Chondrocyte (in vitro differentiated cells): ENCODE results near the gene ARHGEF18. TPM values are rescaled to one million over a fixed set of nuclear protein-coding genes. Genes with fewer than 3 reads are reported as not detected.
A peak's percentile ranks its signal among the peaks of the same experiment; 100 is the strongest.
"Not testable (repeated sequence)": the region's sequence is repeated elsewhere in the genome, so short reads cannot be mapped to it uniquely, and the experiment has no call there.

Experiments
- DNase-seq: peaks from one replicate; pipeline ENCODE4 v3.0.0; 2021; ENCODE audit warnings: mixed read lengths, low spot score
- H3K27ac Mint-ChIP-seq: one replicate; pipeline ENCODE4 v1.8.0; 2021; ENCODE audit warnings: mild to moderate bottlenecking, moderate library complexity, mixed read lengths; ENCODE audit not compliant: unreplicated experiment
- H3K27me3 Mint-ChIP-seq: 2 replicates; pipeline ENCODE4 v1.8.0; 2021; ENCODE audit warnings: low read depth, mixed read lengths
- H3K36me3 Mint-ChIP-seq: 2 replicates; pipeline ENCODE4 v1.8.0; 2021; ENCODE audit warnings: low read depth, mixed read lengths
- H3K4me1 Mint-ChIP-seq: 2 replicates; pipeline ENCODE4 v1.8.0; 2021; ENCODE audit warnings: low read depth, mild to moderate bottlenecking, mixed read lengths
- H3K4me3 Mint-ChIP-seq: one replicate; pipeline ENCODE4 v1.8.0; 2021; ENCODE audit warnings: mild to moderate bottlenecking, moderate library complexity, mixed read lengths; ENCODE audit not compliant: unreplicated experiment
- H3K9me3 Mint-ChIP-seq: 2 replicates; pipeline ENCODE4 v1.8.0; 2021; ENCODE audit warnings: low read depth, mixed read lengths
- CTCF ChIP-seq: fragments of 200-600 bp; sonication (generic); IDR thresholded peaks from 2 replicates; pipeline ENCODE4 v1.5.0; 2021; ENCODE audit warnings: antibody characterized with exemption, mild to moderate bottlenecking, moderate library complexity
- long read RNA-seq: library from polyadenylated mRNA; stranded (forward); transcript quantifications from one replicate; pipeline ENCODE4 v2.0.0, GENCODE V29; 2021
- total RNA-seq: library from RNA; stranded (reverse); gene quantifications from 3 replicates; pipeline ENCODE4 v1.2.1, GENCODE V29; 2021

Gene ARHGEF18
- total RNA-seq, result 29.9 to 36.4 TPM (median 34.1 TPM) in 3 replicates
- long read RNA-seq, full-length matches to known transcripts, result 5 of 43 reads
- long read RNA-seq, partial matches to known transcripts, result 27 of 43 reads
- long read RNA-seq, other reads (novel, unspliced or antisense), result 11 of 43 reads

- Mint-ChIP-seq H3K4me1 (no peaks in the 10 kb centered on the region), H3K27ac (no peak within 1 kb of the TSS), H3K27me3 (peaks cover 15% of the 10 kb centered on the region), H3K4me3 (no peak within 1 kb of the TSS), H3K36me3 (peaks cover 3% of the 10 kb centered on the region), H3K9me3 (peaks cover 6% of the 10 kb centered on the region)
- no peak for DNase-seq
- TF ChIP-seq CTCF, result no peak
Observed at GRCh38 chr19:7348587-7349230, at the start of gene ARHGEF18. Gene ARHGEF18, plus strand, starts transcription at chr19:7348937. Its CDS starts 13,954 bp downstream, at chr19:7362891.

- no peak overlapping the region for H3K4me3 Mint-ChIP-seq
- H3K4me1 Mint-ChIP-seq, result no peaks in the 10 kb centered on the region
- H3K9me3 Mint-ChIP-seq, result no peaks in the 10 kb centered on the region
- peaks cover 18% of the 10 kb centered on the region for H3K27me3 Mint-ChIP-seq
- no peaks in the 10 kb centered on the region for H3K36me3 Mint-ChIP-seq
- DNase-seq, result peak; percentile 4
- H3K27ac Mint-ChIP-seq, result no peak overlapping the region
- no peak for TF ChIP-seq CTCF
Observed at GRCh38 chr19:7301525-7301924, 47.2 kb upstream of the ARHGEF18 start.

- no peak overlapping the region for H3K4me3 Mint-ChIP-seq
- no peak overlapping the region for H3K27ac Mint-ChIP-seq
- H3K36me3 Mint-ChIP-seq, result no peaks in the 10 kb centered on the region
- H3K4me1 Mint-ChIP-seq, result no peaks in the 10 kb centered on the region
- DNase-seq, result no peak
- H3K9me3 Mint-ChIP-seq, result no peaks in the 10 kb centered on the region
- TF ChIP-seq CTCF, result no peak
- H3K27me3 Mint-ChIP-seq, result peaks cover 14% of the 10 kb centered on the region
Observed at GRCh38 chr19:7303470-7303869, 45.3 kb upstream of the ARHGEF18 start.

GRCh38 chr19:7304200-7304599 is 44.5 kb upstream of the ARHGEF18 start:
- Mint-ChIP-seq H3K36me3 (no peaks in the 10 kb centered on the region), H3K4me3 (no peak overlapping the region), H3K4me1 (no peaks in the 10 kb centered on the region), H3K27me3 (peaks cover 14% of the 10 kb centered on the region), H3K9me3 (no peaks in the 10 kb centered on the region), H3K27ac (no peak overlapping the region)
- DNase-seq, result peak; percentile 4
- TF ChIP-seq CTCF, result no peak

GRCh38 chr19:7307590-7308218 is 41.0 kb upstream of the ARHGEF18 start:
- H3K4me3 Mint-ChIP-seq, result no peak overlapping the region
- H3K27ac Mint-ChIP-seq, result no peak overlapping the region
- H3K9me3 Mint-ChIP-seq, result no peaks in the 10 kb centered on the region
- H3K4me1 Mint-ChIP-seq, result no peaks in the 10 kb centered on the region
- peaks cover 4% of the 10 kb centered on the region for H3K27me3 Mint-ChIP-seq
- DNase-seq, result peak; percentile 10
- no peak for TF ChIP-seq CTCF
- no peaks in the 10 kb centered on the region for H3K36me3 Mint-ChIP-seq

GRCh38 chr19:7308327-7308726 is 40.4 kb upstream of the ARHGEF18 start:
- DNase-seq, result peak; percentile 26
- not testable (repeated sequence) for H3K36me3 Mint-ChIP-seq, H3K4me1 Mint-ChIP-seq, H3K27ac Mint-ChIP-seq, H3K9me3 Mint-ChIP-seq, H3K4me3 Mint-ChIP-seq, H3K27me3 Mint-ChIP-seq
